K562 (cell line): ENCODE measurements around the gene IRF4.

Experiments used
- RBBP5 ChIP-seq: fragments of 200-600 bp; sonication (generic); IDR thresholded peaks from 2 replicates; pipeline ENCODE4 v1.6.1; 2012; ENCODE audit warnings: borderline replicate concordance, mild to moderate bottlenecking, low read length, control low read depth, inconsistent platforms; ENCODE audit not compliant: insufficient read depth, poor library complexity, severe bottlenecking
- RFX5 ChIP-seq: IDR thresholded peaks from 2 replicates; pipeline ENCODE4 v1.6.1; 2011; ENCODE audit warnings: low read depth, mild to moderate bottlenecking, improper control_type of control experiment, low read length
- ZKSCAN3 ChIP-seq: fragments of 250-450 bp; sonication (Bioruptor Pico); IDR thresholded peaks from 2 replicates; pipeline ENCODE4 v1.4.0; 2020
- TF ChIP-seq, protein P1 (sequence below): sonication (generic); formaldehyde crosslinking; IDR thresholded peaks from 2 replicates; pipeline ENCODE4 v1.8.0; 2022; ENCODE audit warnings: mild to moderate bottlenecking, low read depth, missing genetic modification reagents
- TF ChIP-seq, protein P2 (sequence below), 3 experiments: IDR thresholded peaks in 2 of 3; conservative IDR thresholded peaks in 1 of 3; 2 replicates each; pipeline ENCODE4 v1.5.1; 2011 to 2012; ENCODE audit warnings: low read length in 3 of 3, mild to moderate bottlenecking in 3 of 3, control low read depth in 2 of 3, improper control_type of control experiment in 1 of 3, inconsistent platforms in 1 of 3, low read depth in 1 of 3, mixed read lengths in 1 of 3, moderate library complexity in 1 of 3; ENCODE audit not compliant: insufficient read depth in 2 of 3

DNA sequence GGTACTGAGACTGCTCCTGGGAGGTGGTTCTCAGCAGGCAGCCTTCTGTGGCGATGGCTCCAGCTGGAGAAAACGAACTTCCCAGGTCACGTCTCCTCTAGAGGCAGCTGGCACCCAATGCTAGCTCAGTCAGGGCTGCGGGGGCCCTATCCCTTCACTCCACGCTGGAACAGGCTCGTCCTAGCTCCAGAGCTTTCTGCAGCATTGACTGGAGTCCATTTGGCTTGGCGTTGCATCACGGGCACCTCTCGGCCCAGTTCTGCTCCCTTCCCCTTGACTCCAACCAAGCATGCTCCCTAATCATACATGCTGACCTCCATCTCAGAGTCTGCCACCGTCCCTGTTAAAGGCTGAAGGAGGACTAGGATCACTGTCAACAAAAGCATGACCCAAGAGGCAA lies 5.9 kb upstream of the IRF4 start:
- no peak for TF ChIP-seq ZKSCAN3 (CRISPR knock-in tag)
- TF ChIP-seq, protein P1, sequence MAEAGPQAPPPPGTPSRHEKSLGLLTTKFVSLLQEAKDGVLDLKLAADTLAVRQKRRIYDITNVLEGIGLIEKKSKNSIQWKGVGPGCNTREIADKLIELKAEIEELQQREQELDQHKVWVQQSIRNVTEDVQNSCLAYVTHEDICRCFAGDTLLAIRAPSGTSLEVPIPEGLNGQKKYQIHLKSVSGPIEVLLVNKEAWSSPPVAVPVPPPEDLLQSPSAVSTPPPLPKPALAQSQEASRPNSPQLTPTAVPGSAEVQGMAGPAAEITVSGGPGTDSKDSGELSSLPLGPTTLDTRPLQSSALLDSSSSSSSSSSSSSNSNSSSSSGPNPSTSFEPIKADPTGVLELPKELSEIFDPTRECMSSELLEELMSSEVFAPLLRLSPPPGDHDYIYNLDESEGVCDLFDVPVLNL (CRISPR knock-in tag), result no peak
- no peak for TF ChIP-seq RFX5
- TF ChIP-seq RBBP5, result no peak
- TF ChIP-seq, protein P2, sequence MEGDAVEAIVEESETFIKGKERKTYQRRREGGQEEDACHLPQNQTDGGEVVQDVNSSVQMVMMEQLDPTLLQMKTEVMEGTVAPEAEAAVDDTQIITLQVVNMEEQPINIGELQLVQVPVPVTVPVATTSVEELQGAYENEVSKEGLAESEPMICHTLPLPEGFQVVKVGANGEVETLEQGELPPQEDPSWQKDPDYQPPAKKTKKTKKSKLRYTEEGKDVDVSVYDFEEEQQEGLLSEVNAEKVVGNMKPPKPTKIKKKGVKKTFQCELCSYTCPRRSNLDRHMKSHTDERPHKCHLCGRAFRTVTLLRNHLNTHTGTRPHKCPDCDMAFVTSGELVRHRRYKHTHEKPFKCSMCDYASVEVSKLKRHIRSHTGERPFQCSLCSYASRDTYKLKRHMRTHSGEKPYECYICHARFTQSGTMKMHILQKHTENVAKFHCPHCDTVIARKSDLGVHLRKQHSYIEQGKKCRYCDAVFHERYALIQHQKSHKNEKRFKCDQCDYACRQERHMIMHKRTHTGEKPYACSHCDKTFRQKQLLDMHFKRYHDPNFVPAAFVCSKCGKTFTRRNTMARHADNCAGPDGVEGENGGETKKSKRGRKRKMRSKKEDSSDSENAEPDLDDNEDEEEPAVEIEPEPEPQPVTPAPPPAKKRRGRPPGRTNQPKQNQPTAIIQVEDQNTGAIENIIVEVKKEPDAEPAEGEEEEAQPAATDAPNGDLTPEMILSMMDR (IDR thresholded peaks at IDR 0.05 in 2 of 3, conservative IDR thresholded peaks at IDR 0.05 in 1 of 3; ENCODE audit: insufficient read depth in 2 of 3, low read depth in 1 of 3, low read length in 3 of 3), result no peak
